Stimulated activated CD8-positive, alpha-beta memory T cell treated with anti-CD3 and anti-CD28 coated beads, Interleukin-4, amount 100 ng/mL, for 1 hour (primary cell): ENCODE data around the gene POLDIP2.

Source experiments
- DNase-seq, 2 donors: peaks; one replicate each; pipeline ENCODE4 v3.0.0-alpha.2; 2020; ENCODE audit warnings: low read depth in 2 of 2, low spot score in 1 of 2

POLDIP2 gene

DNA sequence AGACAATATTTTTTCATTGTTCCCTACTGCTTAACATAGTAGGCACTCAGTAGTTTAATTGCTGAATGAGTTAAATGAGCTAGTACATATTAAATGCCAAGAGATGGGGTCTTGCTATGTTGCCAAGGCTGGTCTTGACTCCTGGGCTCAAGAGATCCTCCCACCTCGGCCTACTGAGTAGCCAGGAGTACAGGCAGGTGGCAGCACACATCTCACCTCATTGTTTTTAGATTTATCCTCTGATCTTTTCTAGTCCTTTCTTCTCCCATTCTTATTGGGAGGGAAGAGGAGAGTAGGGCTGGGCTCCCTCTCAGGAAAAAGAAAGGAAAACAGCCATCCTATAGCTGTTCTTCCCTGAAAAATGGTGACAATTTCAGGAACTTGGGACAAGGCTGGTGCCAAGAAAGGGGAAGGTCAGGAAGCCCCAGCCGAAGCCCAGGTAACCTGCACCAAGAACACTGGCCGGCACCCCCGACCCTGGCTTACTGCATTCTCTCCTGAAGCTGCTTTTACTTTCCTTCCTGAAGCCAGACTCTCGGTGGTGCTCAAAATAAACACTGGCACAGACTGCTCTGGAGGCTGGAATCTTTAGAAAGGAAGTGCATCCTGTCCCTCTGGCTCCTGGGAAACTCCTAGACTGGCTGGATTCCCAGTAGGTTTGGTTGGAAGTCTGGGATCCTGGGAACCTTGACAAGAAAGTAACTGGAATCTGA, 19.1 kb downstream of the POLDIP2 start:
- DNase-seq: no peak

- no peak for DNase-seq
Measured at GRCh38 chr17:28335959-28336871, 21.1 kb downstream of the POLDIP2 start.

DNA sequence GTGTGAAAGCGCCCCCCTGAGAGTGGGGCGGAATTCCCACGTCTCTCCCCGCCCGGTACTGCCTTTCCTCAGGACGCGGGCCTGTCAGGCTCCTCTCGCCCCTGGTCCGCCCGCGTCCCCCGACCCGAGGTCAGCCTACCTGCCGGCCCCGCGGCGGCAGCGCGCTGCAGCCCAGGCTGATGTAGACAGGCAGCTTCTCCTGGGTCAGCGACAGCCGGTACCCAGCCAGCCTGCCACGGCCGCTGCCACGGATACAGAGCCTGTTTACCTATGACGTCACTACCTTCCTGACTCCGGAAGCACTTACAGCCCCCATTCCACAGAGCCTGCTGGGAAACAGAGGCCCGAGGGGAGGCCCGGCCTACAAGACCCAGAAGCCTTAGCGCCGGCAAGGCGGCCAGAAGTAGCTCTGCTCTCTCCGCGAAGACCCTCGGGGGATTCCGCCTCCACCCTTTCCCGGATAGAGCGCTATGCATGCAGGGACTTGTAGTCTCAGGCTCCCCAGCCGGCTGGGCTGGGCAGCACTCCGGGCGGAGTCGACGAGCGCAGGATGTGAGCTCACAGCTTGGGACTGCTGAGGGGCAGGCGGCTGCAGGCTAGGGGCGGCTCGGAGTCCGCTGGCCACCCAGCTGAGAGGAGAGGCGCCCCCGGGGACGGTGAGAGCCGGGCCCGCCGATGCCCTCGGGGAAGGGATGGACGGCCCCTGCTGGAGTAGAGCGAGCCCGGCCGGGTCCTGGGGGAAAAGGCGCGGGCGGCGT, 21.9 kb downstream of the POLDIP2 start, which contains the start of the genes IFT20 and TNFAIP1:
TSS of gene IFT20 (minus strand) at position 272 of the 758 bp plus-strand sequence. CDS start 3,487 bp downstream, outside the sequence.
TSS of gene TNFAIP1 (plus strand) at position 561 of the 758 bp plus-strand sequence. CDS start 3,761 bp downstream, outside the sequence.
- DNase-seq: peak; percentile 85 to 96

DNA sequence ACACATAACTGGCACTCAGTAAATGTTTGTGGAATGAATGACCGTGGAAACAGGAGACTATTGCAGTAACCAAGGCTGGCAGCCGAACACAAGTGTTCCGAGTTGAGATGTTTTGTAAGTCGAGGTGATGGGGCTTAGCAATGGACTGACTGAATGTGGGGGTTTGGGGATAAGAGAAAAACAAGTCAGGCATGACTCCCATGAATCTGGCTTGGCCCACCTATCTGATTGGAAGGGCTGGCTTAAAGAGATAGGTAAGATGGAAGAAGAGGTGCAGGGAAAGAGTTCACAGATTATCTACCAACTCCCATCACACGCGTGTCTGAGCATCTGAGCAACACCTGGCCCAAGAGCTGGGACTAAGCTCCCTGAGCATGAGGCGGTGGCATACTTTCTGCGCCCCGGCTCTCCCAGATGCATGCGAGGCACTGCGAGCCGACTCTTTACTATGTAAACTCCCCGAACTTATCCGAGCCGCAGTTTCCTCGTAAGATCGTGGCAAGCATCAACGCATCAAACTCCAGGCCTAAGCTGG, 22.6 kb downstream of the POLDIP2 start:
- no peak for DNase-seq

DNA sequence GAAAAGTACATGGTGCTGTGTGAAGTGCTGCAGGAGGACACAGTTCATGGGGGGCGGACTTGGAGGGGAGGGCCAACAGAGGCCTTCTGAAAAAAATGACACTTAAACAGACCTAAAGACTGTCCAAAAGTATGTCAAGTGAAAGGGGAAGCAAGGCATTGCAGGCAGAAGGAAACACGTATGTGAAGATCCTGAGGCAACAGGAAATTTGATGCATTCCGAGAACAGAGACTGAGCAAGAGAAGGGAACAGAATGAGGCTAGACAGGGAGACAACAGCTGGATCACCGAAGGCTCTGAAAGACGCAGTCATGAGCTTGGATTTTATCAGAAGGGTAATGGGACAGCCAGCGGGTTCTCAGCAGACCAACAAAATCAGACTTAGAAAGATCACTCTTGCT, 23.2 kb downstream of the POLDIP2 start:
- no peak for DNase-seq

DNA sequence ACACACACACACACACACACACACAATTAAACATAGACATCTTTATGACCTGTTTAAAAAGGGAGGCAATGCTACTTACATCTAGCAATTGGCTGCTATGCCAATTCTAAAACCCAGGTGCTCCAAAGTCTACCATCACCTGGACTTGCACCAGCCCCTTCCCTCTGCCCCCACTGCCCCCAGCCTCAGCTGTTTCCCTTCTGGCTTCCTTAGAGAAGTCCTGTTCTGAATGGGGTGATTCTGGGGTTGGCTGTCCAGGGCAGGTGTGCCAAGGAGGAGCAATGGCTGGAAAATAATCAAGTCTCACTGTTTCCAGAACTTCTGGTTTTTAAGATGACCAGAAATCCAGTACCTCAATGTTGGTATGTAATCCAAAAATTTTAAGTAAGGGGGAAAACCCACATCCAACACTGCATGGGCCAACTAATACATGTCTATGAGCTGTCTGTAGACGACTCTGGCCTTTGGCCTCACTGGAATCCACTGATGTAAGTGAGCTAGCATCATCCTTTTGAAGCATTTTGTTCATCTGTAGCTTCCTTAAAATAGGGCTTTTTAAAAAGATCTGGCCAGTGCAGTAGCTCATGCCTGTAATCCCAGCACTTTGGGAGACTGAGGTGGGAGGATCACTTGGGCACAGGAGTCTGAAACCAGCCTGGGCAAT, 24.1 kb downstream of the POLDIP2 start:
- DNase-seq: no peak

- no peak for DNase-seq
Measured at GRCh38 chr17:28331891-28332420, 25.4 kb downstream of the POLDIP2 start.

- DNase-seq: no peak
Measured at GRCh38 chr17:28330671-28331070, 26.7 kb downstream of the POLDIP2 start.

DNA sequence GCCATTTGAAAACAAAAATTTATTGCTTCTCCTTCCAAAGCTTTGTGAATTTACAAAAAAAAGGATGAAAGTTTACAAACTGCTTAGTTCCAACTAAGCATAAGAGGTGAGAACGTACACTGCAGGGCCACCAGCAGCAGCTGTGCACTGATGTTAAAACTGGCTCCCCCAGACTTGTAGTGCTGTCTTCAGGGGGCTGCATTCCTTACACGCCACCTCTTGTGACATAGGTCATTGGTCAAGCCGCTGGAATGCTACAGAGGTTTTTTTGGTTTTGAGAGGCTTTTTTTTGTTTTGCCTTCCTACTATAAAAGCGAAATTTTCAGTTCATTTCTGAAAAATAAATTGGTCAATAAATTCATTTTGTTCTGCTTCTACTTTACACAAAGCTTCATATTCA, 29.0 kb downstream of the POLDIP2 start:
- no peak for DNase-seq

DNA sequence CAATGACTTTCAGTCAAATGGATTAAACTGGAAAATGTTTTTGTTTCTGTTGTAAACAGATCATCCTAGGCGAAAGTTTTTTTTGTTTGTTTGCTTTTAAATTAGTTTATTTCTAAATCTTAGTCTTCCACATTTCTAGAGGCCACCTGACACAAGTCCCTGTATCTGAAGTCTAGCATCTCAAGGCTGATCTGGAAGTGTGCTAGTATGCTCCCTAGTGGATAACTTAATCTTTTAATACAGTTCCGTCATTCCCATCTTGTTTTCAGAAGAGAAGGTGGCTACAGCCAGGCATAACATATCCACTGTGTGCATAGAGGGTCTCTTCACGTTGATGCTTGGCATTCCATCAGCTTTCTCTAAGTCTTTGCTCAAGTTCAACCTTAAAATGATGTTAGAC, 29.6 kb downstream of the POLDIP2 start:
- DNase-seq: no peak

DNA sequence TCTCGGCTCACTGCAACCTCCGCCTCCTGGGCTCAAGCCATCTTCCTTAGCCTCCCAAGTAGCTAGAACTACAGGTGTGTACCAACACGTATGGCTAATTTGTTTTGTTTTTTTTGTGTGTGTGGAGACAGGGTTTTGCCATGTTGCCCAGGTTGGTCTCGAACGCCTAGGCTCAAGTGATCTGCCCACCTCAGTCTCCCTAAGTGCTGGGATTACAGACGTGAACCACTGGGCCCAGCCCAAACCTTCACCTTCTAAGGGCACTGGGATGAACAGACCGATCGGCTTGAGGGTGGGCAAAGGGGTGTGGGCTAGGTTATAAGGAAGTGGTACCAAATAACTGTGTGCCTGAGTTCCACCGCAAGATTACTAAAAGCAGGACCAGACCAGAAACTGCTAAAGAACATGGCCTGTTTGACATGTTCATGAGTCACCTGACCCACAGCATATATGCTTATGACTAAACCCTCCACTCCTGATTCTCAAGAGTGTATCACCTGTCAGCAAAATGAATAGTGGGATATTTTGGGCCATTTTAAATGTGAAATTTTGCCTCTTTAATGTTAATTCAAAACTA, 30.2 kb downstream of the POLDIP2 start:
- DNase-seq: no peak

- DNase-seq: no peak
Measured at GRCh38 chr17:28326114-28326513, 31.2 kb downstream of the POLDIP2 start.

GRCh38 chr17:28325211-28325610, 32.1 kb downstream of the POLDIP2 start:
- DNase-seq: no peak

GRCh38 chr17:28324781-28325180, 32.5 kb downstream of the POLDIP2 start:
- no peak for DNase-seq

DNA sequence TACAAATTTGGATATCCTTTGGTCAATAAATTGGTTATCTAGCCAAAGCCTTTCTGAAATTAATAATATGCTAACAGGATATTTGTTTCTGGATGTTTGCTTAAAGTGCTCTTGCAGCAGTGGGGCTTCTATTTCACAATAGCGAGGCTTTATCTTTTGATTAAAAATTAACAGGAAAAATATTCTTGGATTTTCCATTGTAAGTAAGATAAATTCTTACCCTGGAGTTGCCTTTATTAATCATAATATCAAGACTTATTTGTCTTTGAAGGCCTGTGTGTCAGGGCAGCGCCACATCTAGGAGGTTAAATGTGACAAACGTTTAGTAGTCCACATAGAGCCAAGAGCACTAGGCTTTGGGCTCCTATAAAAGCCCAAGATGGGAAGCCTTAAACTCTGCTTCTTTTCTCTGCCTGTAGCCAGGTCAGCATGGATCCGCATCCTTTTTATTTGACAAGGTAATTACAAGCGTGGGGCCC, 33.0 kb downstream of the POLDIP2 start:
- DNase-seq: no peak

DNA sequence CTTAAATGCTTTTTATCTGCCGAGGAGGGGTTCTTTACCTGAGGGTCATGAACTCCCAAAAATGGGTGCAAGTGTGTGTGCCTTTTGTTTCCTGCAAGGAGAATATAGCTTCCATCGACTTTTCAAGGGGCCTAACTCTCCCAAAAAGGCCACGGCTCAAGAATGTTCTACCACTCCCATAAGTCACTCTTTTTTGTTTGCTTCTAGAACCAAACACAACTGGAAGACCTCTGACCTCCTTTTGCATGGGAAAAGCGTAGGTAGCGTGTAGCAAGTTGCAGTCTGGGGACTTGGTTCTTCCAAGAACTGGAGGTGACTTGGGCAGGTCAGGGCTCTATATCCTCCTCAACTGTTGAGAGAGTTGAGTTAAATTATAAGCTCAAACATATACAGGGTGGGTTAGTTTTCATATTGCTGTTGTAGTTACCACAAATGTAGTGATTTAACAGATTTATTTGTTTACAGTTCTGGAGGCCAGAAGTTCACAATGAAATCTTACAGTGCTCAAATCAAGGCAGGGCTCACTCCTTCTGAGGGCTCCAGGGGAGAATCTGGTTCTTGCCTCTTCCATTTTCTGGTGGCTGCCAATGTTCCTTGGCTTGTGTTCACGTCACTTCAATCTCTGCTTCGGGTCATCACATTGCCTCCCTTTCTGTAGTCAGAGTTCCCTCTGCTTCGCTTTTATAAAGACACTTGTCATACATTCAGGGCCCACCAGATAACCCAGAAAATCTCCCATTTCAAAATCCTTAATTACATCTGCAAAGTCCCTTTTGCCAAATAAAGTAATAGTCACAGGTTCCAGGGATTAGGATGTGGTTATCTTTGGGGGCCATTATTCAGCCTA, 36.9 kb downstream of the POLDIP2 start:
- no peak for DNase-seq

DNA sequence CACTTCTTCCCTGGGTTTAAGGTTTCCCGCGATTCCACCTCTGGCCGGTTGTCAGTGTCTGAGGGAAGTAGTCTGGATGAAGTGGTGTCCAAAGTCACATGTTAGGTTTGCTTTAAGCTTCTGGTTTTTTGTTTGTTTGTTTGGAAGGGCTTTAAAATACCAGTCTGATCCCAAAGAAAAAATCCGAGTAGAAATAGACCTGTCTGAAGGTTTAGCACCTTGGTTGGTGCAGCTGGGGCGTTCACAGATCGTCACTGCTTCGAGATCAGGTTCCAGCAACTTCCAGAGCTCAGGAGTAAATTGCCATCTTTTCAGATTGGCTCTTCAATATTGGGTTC, 37.8 kb downstream of the POLDIP2 start:
- DNase-seq: no peak

DNA sequence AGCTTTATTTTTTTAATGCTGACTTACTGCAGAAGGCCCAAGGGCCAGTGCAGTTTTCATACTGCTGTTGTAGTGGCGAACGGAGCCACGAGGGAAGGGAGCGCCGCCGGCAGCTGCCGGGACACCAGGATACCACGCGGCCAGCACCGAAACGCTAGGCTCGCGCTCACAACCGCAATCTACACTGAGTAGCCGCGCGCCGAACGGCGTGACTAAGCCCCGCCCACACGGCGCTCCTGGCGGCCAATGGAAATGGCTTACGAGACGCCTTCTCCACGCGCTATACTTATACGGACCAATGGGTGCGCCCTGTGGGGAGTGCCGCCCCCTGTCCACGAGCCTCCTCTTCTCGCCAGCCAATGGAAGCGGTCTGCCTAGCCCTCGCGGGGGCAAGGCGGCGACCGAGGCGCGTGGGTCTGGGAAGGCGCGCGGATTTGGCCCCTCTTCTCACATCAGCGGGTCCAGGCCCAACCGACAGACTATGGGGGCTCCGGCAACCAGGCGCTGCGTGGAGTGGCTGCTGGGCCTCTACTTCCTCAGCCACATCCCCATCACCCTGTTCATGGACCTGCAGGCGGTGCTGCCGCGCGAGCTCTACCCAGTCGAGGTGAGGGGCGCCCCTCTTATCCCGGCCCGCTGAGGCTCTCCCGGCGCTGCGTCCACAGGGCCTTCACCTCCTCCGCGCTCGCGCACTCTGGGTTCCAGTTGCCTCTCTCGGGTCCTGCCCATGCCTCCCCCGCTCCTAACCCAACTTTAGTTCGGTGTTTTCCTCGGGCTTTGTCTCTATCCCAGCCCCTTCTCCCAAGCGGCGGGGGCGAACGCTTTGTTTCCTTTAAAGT, 38.3 kb downstream of the POLDIP2 start, which contains the start of gene TMEM97:
TSS of gene TMEM97 (plus strand) at position 442 of the 839 bp plus-strand sequence. CDS start at position 482, 40 bp downstream.
- DNase-seq: peak; percentile 79 to 87
